ENCODE results near the gene TMEM256.
A peak's percentile ranks its signal among the peaks of the same experiment; 100 is the strongest.

The TMEM256 gene

DNA sequence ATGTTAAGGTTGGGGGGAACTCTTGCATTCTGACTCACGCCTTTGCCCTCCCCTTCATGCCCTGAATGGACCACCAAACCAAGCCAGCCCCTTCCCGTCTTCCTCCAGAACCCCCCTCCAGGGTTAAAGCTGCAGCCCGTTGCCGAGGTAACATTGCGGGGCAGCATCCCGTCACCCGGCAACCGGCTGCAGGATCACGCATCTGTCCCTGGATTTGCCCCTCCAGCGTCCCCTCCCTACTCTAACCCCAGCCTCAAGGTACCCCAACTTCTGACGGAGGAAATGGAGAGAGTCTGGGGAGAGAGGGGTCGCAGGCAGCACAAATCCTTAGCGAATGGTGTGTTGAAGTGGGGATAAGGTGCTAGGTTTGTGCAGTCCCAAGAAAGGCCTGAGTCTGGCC is 3.2 kb upstream of the TMEM256 start:
- DNase-seq = no peak

DNA sequence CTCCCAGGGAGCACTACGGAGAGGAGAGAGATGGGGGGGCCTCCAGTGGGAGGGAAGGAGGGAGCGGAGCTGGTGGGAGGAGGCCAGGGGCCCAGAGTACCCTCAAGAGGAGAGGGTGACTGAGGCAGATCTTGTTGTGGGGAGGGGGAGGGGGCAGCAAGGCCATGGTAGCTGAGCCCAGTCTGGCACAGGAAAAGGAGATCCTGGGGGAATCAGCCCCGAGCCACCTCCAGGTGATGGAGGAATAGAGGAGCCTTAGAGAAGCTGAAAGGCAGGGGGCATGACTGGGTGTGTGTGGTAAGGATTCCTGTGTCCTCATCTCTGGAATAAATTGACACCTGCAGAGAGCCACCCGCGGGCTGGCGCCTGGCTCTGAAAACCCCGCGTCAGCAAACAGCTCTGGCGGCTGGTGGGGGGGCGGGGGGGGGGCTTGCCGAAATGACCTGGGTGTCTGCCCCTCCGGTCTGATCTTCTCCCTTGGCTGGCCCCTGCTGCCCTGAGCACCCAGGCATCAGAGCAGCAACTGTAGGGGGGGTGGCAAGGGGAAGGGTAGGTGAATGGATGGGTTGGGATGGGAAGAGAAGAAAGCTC is 2.4 kb upstream of the TMEM256 start:
- DNase-seq = no peak

- DNase-seq = no peak
Measured at GRCh38 chr17:7405350-7406234, 1.7 kb upstream of the TMEM256 start.

GRCh38 chr17:7404737-7405349 is 946 bp upstream of the TMEM256 start:
- no peak for DNase-seq

GRCh38 chr17:7403727-7403976 is 245 bp downstream of the TMEM256 start:
- DNase-seq = no peak

- peak; percentile 25 for DNase-seq
Measured at GRCh38 chr17:7403043-7403726, 712 bp downstream of the TMEM256 start.

- DNase-seq = no peak
Measured at GRCh38 chr17:7398612-7399011, 5.3 kb downstream of the TMEM256 start.

- no peak for DNase-seq
Measured at GRCh38 chr17:7396147-7396546, 7.8 kb downstream of the TMEM256 start.

- peak; percentile 90 for DNase-seq
Measured at GRCh38 chr17:7394452-7395191, 9.3 kb downstream of the TMEM256 start, which contains the start of gene PLSCR3. PLSCR3 (minus strand) TSS chr17:7394525; CDS start chr17:7394110, 415 bp downstream.

DNA sequence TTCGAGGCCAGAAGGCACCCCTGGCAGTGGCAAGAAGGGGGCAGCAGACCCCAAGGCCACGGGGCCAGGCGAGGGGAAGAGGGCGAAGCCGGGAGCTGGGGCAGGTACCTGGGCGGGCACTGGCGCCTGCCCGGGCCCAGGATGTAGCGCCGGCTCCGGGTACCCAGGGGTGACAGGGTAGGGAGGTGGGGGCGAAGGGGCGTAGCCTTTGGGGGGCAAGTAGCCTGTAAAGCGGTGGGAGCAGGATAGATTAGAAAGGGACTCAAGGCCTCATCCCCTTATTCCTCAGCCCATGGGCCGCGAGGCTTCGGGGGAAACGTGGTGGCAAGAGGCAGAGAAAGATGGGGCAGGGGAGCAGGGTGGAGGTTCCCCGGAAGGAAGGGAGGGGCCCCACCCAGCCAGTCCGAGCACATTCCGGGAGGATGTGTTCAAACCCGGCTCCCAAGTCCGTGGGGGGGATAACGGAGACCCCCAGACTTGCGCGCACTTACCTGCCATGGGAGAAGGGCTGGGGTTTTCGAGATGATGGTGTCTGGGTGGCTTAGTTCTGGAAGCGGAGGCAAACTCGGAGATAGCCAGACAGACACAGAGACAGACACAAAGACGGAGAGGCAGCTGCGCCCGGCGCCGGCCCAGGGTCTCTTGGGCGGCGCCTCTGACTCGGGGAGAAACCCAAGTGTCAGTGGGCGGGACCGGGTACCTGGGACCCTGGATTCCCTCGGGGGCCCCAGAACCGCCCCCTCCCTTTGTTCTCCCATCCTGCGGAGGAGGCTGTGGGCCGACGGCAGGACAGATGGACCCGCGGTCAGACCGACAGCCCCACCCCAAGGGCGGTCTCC is 10.1 kb downstream of the TMEM256 start:
- peak; percentile 54 for DNase-seq

DNA sequence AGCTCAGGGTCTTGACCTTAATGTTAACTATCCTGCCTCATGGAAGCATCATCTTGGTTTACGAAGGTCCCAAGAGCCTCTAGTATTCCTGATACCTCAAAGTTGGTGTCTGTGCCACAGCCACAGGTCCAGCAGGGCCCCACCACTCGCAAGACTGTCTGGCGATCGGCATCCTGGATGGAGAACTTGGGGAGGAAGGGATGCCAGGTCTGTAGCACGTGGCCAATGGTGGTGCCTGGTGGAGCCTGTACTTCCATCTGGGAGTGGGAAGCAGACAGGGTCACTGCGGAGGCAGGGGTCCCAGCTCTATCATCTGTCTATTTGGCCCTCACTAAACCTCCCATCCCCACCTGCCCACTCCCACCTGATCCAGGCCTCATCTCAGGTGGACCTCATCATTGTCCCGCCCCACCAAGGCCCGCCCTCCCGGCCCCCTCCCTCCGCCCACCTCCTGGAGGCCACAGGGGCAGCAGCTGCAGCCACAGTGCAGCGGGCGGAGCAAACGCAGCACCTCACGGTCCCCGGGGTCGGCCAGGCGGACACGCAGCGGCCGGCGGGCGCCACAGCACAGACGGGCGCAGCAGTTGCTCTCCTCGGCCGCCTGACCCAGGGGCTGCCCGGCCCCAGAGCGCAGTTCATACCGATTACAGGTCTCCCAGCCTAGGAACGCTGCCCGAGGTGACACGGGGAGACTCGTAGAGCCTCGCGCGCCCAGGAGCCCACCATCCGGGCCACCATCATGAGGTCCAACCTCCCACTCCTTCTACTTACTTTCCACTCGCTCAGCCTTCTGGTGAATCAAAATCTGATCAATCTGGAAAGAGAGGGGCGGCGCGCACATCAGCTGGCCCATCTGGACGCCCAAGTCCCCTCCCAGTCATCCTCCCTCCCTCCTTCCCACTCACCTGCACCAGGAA is 10.9 kb downstream of the TMEM256 start:
- DNase-seq = no peak

DNA sequence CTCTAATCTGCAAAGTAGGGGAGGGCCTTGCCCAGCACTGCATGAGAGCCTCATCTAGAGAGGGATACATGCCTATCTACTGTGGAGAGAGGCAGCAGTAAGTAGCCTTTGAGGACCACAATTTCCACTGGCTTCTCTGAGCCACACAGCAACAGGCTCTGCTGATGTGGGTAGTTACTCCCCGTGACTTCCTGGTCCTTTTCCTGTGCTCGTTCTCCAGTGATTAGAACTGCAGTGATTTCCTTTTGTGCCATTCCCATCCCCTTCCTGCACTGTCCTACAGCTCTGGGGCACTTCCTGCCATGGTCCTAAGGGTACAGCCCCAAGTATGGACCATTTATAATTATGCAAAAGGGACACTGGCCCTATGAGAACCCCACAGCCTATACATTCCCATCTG is 12.6 kb downstream of the TMEM256 start:
- DNase-seq = no peak

DNA sequence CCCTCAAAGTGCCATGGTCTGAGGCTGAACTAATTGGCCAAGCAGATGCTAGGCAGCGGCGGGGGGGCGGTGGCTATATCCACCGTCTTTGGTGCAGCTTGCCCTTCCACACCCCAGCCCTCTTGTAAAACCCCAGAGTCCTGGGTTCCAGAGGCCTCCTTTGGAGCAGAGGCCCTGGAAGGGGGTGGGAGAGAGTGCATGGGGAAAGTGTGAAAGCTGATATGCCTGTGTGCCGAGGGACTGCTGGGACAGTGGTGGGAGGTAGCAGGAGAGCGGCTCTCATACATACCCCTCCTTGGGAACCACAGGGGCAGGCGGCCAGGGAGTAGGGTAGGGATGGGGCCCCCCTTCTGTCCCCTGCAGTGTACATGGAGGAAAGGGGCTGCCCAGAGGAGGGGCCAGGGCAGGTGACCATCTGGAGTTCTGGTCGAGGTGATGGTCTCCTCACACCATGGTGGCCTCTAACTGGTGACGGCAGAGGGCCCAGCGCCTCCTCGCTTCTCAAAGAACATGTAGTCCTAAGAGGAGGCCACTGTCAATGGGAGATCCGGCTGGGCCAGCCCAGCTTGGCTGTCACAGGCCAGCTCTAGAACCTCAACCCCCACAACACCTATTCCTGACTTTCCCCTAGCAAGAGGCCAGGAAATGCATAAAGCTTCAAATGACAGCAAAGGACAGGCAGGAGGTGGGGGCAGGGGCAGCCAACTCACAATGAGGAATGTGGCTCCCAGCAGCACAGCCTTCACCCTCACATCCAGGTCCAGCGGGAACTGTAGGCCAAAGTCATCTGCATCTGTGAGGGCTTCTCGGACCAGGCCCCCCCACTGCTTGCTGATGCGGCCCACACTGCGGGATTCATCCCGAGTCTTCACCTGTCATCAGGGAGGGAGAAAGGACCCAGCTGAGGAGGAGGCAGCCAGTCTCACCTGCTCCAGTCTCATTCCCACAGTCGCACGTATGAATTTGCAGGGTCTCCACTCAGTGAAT is 13.7 kb downstream of the TMEM256 start:
- no peak for DNase-seq

GRCh38 chr17:7388856-7389255 is 15.0 kb downstream of the TMEM256 start:
- DNase-seq = no peak

- DNase-seq = no peak
Measured at GRCh38 chr17:7384489-7385081, 19.3 kb downstream of the TMEM256 start.

DNA sequence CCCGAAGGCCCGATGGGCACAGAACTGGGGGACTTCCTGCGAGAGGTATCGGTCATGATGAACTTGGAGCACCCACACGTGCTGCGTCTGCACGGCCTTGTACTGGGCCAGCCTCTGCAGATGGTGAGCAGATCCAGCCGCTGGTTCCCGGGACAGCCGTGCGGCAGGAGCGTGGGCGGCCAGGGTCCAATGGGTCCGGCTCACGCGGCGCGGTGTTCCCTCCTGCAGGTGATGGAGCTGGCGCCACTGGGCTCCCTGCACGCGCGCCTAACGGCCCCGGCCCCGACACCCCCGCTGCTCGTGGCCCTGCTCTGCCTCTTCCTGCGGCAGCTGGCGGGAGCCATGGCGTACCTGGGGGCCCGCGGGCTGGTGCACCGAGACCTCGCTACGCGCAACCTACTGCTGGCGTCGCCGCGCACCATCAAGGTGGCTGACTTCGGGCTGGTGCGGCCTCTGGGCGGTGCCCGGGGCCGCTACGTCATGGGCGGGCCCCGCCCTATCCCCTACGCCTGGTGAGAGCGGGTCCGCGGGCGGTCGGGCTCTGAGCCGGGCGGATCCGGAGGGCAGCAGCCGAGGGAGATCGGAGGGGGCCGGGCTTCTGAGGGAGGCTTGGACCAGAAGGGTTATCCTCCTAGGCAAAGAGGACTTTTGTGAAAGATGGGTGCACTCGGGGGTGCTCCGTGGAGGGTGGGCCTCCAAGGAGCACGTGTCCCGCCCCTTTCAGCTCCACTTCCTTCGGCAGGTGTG is 20.0 kb downstream of the TMEM256 start:
- peak; percentile 82 for DNase-seq

DNA sequence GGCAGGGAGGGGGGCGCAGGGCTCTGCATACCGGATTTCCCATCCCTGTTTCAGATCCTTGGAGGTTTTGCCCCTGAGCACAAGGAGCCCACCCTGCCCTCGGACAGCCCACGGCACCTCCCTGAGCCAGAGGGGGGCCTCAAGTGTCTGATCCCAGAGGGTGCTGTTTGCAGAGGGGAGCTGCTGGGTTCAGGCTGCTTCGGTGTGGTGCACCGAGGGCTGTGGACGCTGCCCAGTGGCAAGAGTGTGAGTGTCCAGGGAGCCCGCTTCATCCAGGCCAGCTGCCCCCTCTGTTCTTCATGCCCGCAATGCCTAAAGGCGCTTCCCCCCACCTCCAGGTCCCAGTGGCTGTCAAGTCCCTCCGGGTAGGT is 20.5 kb downstream of the TMEM256 start:
- DNase-seq = no peak

DNA sequence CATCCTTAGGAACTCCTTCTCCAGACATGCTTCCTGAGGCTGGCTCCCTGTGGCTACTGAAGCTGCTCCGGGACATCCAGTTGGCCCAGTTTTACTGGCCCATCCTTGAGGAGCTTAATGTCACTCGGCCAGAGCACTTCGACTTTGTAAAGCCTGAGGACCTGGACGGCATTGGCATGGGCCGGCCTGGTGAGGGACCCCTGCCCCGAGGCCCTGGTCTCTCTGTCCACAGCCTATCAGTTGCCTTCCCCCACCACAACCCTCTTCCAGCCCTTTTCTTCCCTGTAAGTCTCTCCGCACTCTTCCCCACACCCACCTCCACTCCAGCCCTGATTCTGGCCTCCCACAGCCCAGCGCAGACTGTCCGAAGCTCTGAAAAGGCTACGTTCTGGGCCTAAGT is 21.0 kb downstream of the TMEM256 start:
- DNase-seq = no peak

Measured in activated CD4-positive, alpha-beta T cell treated with anti-CD3 and anti-CD28 coated beads, Interleukin-2, Interleukin-6, amounts not matched to agents 100 ng/mL and 50 ng/mL, durations not matched to agents 16 hours and 8 hours (primary cell).